Measurements from ENCODE around the gene ZNF516.

ZNF516 gene

GRCh38 chr18:76467371-76468190, 27.5 kb downstream of the ZNF516 start:
- no peak for DNase-seq (ENCODE audit: low spot score)

DNA sequence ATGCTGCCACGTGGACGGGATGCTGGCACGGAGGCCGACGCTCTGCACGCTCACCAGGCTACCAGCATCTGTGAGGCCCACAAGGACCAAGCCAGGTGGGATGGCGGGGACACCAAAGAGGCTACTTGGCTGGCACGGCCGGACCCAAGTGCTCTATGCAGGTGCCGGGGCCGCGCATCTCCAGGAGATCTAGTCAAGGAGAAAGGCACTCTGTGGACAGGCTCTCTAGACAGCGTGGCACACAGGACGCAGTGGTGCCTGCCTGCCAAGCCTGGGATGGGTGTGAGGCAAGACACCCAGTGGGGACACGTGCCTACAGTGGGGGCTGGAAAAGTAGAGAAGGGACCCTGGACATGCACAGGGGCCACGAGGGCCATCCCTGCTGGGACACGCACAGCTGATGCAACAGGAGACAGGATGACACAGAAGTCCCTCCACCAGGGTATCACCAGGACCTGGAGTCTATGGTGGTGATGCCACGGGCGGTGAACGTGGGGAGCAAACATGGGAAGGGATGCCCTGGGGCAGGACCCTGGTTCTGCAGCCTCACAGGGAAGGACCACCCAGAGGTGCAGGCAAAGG, 28.5 kb downstream of the ZNF516 start:
- no peak for DNase-seq (ENCODE audit: low spot score)

DNA sequence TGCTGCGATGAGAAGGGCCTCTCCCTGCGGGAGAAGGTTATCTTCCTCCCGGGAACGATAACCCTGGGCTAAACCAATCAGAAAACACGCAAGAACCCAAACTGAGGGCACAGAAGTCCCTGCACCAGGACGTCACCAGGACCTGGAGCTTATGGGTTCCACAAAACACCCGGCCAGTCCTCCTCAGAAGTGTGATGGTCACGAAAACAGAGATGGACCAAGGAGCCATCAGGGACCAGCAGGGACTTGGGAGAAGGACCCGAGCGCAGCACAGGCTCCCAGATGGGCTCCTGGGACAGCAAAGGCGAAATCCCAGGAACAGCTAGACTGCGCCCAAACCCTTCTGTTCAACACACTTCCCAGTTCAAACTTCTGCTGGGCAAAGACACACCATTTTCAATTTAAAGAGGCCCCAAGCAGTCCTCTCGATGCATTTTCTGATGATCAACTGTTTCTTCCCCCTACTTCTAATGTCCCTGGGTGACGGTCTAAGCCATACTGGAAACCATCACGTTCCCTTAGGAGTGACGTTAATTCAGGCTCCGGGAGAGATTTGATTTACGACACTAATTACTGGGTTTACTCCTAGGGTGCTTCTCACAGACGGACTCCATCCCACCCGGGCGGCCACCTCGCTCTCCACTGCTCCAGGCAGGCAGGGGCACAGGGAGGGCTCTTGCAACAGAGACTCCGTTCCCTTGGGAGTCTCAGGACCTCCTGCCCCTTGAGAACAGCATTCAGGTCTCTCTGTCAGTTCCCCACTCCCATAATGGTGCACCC, 29.2 kb downstream of the ZNF516 start:
- no peak for DNase-seq (ENCODE audit: low spot score)

- DNase-seq (ENCODE audit: low spot score): no peak
Observed at GRCh38 chr18:76464281-76465259, 30.5 kb downstream of the ZNF516 start.

GRCh38 chr18:76463872-76464271, 31.2 kb downstream of the ZNF516 start:
- DNase-seq (ENCODE audit: low spot score): no peak

DNA sequence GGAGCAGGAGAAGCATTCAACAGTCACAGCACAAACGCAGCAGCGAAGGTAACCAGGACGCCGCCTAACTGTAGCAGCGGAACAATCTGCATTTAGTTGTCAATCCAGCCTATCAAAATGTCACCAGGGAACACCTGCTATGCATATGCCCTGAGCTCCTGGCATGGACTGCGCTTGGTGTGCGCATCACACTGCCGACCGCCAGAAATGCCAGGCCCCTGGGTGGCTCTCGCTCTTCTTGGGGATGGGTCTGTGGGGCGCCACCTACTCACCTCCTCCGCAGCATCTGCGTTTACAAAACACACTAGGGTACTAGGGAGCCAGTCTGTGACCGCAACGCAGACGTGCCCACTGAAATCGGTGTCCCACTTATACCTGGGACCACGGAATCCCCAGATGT, 31.7 kb downstream of the ZNF516 start:
- DNase-seq (ENCODE audit: low spot score): no peak

GRCh38 chr18:76462326-76462694, 32.7 kb downstream of the ZNF516 start:
- DNase-seq (ENCODE audit: low spot score): no peak

DNA sequence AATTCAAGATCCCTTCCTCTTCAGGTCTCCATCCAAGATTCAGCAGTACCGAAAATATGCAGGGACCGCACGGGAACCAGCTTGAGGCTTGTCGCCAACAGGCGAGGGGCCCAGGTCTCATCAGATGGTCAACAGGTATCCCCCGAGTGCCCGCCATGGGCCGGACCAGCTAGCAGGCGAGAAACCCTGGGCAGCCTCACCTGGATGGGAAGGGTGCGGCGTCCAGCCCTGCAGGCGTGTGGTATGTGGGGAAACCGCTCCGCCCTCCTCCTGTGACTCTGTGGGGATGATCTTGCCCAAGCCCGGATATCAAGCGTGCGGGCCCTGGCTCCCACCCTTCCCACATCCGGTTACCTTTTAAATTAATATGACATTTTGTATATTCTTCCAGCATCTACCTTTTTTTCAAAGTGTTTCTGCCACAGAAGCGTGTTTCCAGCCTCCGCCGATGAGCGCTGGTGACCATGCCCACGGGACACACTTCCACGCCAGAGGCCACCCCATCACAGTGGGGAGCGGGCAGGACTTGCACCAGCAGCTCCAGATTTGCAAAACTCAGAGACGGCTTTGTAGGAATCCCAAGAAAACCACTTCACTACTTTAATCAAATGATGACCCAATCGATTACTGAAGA, 33.2 kb downstream of the ZNF516 start:
- DNase-seq (ENCODE audit: low spot score): no peak

DNA sequence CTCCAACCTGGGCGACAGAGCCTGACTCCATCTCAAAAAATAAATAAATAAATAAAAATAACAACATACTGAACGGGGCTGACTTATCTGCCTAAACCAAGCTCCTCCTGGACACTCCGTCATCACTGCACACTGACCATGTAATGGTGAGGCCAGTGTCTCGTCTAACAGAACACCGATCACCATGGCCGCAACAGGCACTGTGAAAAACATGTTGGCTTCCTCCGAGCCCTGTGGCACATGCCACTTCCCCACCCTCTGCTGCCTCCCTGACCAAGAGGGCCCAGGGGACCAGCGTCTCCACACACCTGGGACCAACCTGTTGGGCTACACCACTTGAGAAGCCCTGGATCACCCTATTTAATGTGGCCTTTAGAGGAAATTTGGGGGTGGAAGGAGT, 33.9 kb downstream of the ZNF516 start:
- no peak for DNase-seq (ENCODE audit: low spot score)

DNA sequence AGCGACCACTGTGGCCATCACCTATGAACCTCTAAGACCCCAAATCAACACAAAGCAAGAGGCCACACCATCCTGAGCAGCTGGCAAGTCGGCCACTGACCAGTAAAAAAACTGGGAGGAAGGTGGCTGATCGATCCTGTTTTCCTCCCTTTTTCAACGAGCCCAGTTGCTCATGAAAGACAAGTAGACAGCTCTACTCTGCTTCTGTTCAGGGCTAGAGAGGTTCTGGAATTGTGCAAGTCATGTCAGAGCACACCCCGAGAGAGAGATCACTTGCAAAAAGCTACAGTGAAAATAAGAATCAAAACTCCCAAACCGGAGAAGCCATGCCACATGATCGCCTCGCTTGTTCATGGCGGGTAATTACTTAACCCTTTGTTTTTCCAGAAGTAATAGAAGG, 34.6 kb downstream of the ZNF516 start:
- no peak for DNase-seq (ENCODE audit: low spot score)

DNA sequence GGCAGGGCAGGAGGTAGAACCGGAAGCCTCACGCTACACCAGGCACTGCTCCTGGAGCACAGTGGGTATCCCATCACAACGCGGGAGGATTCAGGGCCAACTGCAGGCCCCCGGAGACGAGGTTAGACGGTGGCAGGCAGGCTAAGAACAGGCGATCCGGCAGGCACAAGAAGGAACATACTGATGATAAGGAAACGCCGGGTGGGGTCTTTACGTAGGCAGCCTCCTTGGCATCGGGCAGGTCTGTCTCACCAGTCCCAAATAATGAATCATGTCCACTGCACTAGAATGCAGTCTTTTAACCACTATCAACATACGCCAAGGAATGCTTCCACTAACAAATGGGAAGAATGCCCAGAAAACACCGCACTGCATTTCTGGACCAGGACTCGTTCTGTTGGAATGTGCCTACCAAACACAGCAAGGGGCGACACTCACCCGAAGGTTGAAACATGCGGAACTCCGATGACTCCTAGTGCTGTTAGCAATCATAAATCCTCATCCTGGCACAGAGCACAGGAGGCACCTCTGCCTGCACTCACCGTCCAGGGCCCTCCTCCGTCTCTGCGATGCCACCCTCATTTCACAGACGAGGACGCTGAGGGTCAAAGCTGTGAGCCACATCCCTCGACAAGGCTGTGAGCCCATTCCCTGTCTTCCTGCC, 35.2 kb downstream of the ZNF516 start:
- peak; percentile 78 for DNase-seq (ENCODE audit: low spot score)

GRCh38 chr18:76459312-76459686, 35.7 kb downstream of the ZNF516 start:
- no peak for DNase-seq (ENCODE audit: low spot score)

DNA sequence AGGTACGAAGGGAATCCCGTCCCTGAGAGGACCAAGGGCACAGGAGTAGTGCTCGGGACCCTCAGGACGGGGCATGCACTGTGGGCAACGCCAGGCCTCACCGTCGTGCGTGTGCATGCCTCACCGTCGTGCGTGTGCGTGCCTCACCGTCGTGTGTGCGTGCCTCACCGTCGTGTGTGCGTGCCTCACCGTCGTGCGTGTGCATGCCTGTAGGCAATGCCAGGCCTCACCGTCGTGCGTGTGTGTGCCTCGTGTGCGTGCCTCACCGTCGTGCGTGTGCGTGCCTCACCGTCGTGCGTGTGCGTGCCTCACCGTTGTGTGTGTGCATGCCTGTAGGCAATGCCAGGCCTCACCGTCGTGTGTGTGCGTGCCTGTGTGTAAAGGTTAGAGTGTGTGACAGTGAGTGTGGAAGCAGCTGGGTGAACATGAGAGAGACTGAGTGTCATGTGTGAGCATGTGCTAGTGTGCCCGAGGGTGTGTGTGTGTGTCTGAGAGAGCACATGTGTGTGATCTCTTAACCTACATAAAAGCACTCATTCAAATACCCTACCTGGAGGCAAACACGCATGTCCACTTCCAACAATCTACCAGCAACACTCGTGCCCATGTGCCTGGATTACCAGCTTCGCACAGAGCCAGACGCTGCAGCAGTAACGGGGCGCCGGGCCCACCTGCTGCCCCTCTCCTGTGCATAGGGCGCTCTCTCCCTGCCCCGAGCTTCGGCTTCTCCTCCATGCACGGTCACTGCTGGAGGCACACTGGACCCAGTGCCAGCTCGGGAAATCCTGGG, 36.3 kb downstream of the ZNF516 start:
- DNase-seq (ENCODE audit: low spot score): no peak

DNA sequence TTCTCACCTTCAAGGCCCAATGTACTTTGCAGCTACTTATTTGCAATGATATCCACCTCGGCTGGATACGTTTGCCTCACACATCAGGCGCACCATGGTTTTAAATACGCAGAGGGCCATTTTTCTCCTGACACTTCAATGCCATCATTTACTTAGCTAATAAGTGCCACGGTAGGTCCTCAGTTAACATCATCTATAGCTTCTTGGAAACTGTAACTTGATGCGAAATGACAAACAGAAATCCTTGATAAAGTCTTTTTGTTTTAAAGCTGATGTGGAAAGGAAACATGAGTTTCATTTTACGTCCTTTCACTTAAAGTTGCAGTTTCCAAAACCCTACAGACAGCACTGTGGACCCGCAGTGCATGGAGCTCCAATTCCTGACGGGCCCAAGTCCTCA, 37.1 kb downstream of the ZNF516 start:
- DNase-seq (ENCODE audit: low spot score): no peak

- DNase-seq (ENCODE audit: low spot score): no peak
Observed at GRCh38 chr18:76457475-76457874, 37.6 kb downstream of the ZNF516 start.

GRCh38 chr18:76456823-76457222, 38.2 kb downstream of the ZNF516 start:
- DNase-seq (ENCODE audit: low spot score): no peak

DNA sequence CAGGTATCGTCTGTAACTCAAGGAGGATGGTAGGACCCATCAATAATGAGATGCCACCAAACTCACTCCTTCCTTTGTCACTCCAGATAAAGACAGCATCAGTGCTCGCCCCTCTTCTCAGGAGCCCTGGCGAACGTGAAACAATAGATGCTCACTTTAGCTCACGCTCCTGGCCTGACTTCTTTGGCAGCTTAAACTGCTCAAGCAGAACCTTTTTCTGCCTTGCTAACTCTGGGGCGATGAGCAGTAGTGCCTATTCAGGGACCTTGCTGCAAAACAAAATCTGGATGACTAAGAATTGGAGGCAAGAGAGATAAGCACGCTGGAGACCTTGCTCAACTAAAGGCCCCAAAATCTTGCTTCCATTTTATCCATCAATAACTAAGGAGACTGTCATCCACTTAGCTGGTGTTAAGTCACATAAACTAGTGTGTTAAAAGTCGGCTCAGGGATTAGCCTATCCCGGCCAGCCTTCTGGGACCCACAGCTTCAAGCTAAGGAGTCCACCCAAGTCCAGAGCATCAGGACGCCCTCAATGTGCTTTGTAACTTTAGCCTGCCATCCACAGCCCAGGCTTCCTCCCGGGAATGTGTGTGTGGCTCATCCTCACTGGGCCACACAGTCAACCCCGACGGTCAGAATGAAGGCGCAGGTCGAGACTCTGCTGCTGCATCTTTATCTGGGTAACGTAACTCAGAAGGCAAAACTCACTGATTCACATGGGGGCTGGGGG, 38.9 kb downstream of the ZNF516 start:
- no peak for DNase-seq (ENCODE audit: low spot score)

DNA sequence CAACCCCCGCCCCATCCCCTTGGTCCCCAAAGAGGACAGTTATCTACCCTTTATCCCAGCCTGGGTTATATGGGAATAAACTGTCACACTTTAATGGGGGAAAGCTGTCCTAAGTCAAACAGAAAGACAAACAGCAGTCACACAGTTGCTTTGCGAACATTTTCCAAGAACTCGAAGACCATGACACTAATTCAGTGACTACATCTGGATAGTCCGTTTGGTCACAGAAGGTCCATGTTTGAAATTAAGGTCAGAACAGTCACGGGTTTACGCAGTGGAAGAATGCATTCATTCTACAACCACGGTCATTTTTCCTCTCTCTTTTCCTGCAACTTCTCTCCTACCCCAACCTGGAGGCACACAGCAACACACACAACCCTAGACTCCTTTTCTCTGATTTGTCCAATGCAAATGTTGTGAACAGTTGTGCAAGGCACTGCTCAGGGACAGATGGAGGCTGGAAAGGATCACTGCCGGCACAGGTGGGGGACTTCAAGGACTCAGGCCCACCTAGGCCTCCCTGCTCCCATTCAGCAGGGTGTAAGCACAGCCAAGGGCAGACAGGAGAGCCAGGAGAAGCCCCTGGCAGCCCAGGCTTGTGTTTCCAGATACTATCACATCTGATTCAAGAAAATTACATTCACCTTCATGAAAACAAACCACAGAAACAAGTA, 39.9 kb downstream of the ZNF516 start:
- no peak for DNase-seq (ENCODE audit: low spot score)

GRCh38 chr18:76454418-76454817, 40.6 kb downstream of the ZNF516 start:
- no peak for DNase-seq (ENCODE audit: low spot score)
